SIG-M5 treated with dmso at 0.1 percent for 504 hours (cell line): Measurements from ENCODE around the gene ANKRD13B.

Source experiments
- DNase-seq: peaks from one replicate; lab custom pipeline; 2025; ENCODE audit not compliant: unreplicated experiment; lab: John Stamatoyannopoulos, UW

The ANKRD13B gene

GRCh38 chr17:29581583-29582253, 11.2 kb upstream of the ANKRD13B start:
- DNase-seq: no peak

DNA sequence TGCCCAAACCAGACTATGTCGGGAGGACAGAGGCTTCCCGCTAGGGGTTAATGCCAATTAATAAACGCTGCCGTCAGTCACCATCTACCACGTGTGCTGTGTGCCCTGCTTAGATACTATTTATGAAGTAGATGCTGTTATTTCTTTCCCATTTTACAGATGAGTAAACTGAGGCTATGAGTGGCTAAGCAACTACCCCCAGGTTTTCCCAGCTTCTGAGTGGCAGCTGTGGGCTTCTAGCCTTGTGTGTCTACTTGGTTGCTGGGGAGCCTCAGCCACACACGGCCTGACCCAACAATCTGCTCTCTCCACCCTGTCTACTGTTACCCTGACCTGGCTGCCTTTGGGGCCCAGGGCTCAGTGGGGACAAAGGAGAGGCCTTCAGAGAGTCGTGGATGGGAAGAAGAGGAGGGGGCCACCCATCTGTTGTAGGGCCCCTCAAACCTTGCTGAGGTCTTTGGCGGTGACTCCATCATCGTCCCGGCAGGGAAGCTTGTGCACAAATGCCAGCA, 10.6 kb upstream of the ANKRD13B start:
- no peak for DNase-seq

- no peak for DNase-seq
These were observed 10.2 kb upstream of the ANKRD13B start for GRCh38 chr17:29582772-29583171.

GRCh38 chr17:29583324-29584248, 9.3 kb upstream of the ANKRD13B start:
- no peak for DNase-seq

DNA sequence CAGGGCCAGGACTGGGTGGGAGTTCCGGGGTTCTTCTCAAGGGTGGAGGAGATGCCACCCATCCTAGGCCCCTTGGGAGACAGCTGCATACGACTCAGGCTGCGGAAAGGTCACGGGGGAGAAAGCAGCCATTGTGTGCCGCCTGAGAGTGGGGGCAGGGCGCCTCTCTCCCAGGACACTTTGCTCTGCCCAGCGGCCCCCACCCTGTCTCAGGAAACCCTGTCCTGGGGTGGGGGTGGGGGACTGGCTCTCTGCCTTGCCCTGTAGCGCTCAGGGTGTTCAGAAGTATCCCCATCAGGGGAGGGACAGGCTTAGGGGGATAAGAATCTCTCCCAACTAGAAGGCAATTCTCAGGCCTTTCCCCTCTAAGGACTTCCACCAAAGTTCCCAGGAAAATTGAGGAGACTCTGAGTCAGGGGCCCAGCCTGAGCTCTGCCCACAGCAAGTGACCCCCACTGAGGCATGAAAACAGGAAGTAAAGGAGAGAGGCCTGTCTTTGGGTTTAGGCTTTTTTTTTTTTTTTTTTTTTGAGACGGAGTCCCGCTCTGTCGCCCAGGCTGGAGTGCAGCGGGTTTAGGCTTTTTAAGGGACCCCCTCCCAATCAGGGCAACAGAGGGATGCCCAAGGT, 8.4 kb upstream of the ANKRD13B start:
- DNase-seq: no peak

DNA sequence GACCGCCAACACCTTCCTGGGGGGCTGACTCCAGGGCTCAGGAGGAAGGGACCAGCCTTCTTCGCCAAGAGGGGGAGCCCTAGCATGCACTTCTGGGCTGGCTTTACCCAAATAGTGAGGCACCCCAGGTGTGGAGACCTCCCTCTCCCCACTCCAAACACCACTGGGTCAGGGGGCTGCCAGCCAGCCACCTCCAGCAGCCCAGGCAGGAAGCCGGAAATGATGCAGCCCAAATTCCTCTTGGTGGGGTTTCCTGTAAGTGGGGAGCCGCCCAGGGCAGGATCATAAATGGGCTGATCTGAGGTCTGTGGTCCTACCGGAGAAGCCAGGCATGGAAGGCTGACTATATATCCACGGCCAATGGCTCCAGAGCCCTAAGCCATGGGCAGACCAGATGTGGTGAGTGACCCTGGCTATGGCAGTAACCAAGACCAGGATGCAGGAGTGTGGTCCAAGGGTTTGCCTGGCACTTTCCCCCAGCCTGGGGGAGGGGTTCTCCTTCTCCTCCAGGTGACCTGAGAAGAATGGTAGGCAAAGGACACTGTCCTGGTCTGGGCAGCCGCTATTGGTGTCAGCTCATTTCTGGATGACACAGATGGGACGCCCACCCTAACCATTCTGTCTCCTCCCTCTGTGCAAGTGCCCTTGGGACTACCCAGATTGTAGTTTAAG, 7.7 kb upstream of the ANKRD13B start:
- no peak for DNase-seq

GRCh38 chr17:29586676-29587469, 6.1 kb upstream of the ANKRD13B start:
- no peak for DNase-seq

GRCh38 chr17:29587591-29587990, 5.3 kb upstream of the ANKRD13B start:
- DNase-seq: no peak

GRCh38 chr17:29588017-29588561, 4.8 kb upstream of the ANKRD13B start:
- no peak for DNase-seq

DNA sequence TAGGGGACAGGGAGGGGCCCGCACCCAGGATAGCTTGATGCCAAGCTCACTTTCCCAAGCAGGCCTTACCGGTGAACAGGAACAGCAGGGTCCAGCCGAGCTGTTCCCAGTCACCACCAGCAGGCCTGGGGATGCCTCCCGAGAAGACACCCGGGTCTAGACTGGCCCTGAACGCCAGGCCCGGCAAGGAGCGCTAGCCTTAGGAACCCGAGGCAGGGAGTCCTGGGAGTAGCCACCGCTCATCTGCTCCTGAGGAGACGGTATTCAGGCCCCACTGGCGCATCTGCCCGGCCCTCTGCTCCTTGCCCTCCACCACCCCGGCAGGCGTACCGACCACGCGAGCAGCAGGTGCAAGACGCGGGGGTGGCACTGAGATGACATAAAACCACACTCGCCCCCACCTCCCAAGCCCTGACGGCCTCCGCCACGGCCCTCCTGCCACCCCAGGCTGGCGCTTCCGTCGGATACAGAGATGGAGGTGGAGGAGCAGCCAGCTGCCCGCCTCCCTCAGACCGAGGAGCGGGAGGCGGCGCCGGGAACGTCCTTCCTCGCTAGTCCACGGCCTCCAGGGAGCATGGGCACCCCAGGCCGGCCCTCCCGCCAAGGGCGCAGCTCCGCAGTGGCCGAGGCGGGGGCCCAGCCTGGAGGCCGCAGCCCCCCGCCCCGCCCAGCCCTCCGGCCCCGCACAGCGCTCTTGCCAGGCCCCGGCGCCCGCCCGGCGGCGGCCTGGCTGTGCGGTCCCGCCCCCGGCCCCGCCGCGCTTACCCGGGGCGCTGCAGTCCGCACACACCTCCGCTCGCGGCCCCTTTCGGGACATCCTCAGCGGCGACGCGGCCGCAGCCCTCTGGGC, 4.1 kb upstream of the ANKRD13B start:
- peak; percentile 29 for DNase-seq

- DNase-seq: peak; percentile 86
These were observed 3.2 kb upstream of the ANKRD13B start, which contains the start of gene GIT1 for GRCh38 chr17:29589524-29590410. GIT1 (minus strand) TSS chr17:29589648; CDS start chr17:29589378, 270 bp downstream.

- DNase-seq: no peak
These were observed 2.4 kb upstream of the ANKRD13B start for GRCh38 chr17:29590411-29591145.

DNA sequence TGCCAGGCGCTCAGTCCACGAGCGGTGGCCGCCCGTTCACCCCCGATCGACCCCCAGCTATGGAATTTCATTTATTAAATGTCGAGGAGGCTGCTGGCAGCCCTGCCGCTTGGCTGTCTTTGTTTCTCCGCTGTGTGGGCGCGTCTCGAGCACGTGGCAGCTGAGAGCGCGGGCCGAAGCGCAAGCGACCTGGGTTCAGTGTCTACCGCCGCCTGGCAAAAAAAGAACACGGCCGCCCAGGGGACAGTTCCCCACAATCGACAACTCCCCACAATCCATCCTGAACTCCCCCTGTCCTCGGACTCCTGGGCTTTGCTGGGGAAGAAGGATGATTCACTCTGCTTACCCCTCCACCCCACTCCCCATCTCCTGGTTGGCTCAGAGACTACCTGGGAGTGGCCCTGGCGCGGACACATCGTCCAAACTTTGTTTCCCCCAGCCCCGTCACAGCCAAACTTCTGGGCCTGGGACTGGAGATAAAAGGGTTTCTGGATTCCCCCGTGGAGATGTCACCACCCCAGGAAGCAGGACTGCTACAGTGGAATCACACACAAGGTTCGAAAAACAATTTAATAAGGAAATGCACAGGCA, 1.7 kb upstream of the ANKRD13B start:
- no peak for DNase-seq

GRCh38 chr17:29591737-29592608, 959 bp upstream of the ANKRD13B start:
- peak; percentile 78 for DNase-seq

GRCh38 chr17:29593591-29594518, 923 bp downstream of the ANKRD13B start:
- DNase-seq: peak; percentile 32
